HL-60 (cell line): ENCODE results near the gene ZBTB1.

Experiments
- DNase-seq, 2 experiments: peaks; one replicate each; pipeline ENCODE4 v3.0.0-alpha.2; 2010 to 2020; ENCODE audit warnings: low read depth in 1 of 2, low spot score in 1 of 2
- H3K27ac ChIP-seq: fragments of 250-450 bp; sonication (Bioruptor Pico); replicated peaks from 2 replicates; pipeline ENCODE4 v1.5.1; 2020; ENCODE audit warnings: mild to moderate bottlenecking, moderate library complexity
- H3K27me3 ChIP-seq: fragments of 250-450 bp; sonication (Bioruptor Pico); 2 replicates; pipeline ENCODE4 v1.5.1; 2021; ENCODE audit warnings: mild to moderate bottlenecking, moderate library complexity; ENCODE audit not compliant: insufficient read depth, poor library complexity, severe bottlenecking
- H3K4me3 ChIP-seq: replicated peaks from 2 replicates; pipeline ENCODE4 v1.5.1; 2011; ENCODE audit warnings: mild to moderate bottlenecking, control low read depth, low read length; ENCODE audit not compliant: insufficient read depth
- GABPA ChIP-seq: IDR thresholded peaks from 2 replicates; pipeline ENCODE4 v1.6.1; 2012; ENCODE audit warnings: low read depth
- POLR2AphosphoS5 ChIP-seq: IDR thresholded peaks from 2 replicates; pipeline ENCODE4 v1.6.1; 2012; ENCODE audit warnings: low read depth
- SPI1 ChIP-seq: IDR thresholded peaks from 2 replicates; pipeline ENCODE4 v1.6.1; 2012; ENCODE audit warnings: low read depth, mild to moderate bottlenecking, borderline replicate concordance
- TF ChIP-seq, protein P1 (sequence below): IDR thresholded peaks from one replicate; pipeline ENCODE4 v1.5.1; 2011; ENCODE audit warnings: low read length, control low read depth, inconsistent platforms; ENCODE audit not compliant: insufficient read depth
- TF ChIP-seq, protein P2 (sequence below): IDR thresholded peaks from 2 replicates; pipeline ENCODE4 v1.6.1; 2012; ENCODE audit warnings: low read depth; ENCODE audit not compliant: insufficient replicate concordance

The ZBTB1 gene

DNA sequence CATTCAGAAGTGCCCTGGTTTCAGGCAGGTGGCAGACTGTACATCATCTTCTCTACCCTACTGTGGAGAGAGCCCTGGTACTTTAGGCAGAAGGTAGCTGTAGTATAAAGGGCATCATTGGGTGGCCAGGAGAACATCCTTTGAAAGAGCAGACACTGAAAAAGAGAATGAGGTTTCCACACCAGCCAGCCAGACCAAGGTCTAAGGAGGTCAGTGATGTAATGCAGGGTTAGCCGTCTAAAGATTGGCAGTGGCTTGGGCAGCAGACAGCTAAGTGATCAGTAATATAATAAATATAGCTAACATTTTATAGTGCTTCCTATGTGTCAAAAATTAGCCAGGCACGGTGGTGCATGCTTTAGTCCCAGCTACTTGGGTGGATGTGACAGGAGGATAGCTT is 12.9 kb upstream of the ZBTB1 start:
- Histone ChIP-seq H3K4me3 (no peak overlapping the region), H3K27me3 (no peaks in the 10 kb centered on the region), H3K27ac (no peak overlapping the region)
- DNase-seq: no peak
- no peak for TF ChIP-seq SPI1
- TF ChIP-seq, protein P1, sequence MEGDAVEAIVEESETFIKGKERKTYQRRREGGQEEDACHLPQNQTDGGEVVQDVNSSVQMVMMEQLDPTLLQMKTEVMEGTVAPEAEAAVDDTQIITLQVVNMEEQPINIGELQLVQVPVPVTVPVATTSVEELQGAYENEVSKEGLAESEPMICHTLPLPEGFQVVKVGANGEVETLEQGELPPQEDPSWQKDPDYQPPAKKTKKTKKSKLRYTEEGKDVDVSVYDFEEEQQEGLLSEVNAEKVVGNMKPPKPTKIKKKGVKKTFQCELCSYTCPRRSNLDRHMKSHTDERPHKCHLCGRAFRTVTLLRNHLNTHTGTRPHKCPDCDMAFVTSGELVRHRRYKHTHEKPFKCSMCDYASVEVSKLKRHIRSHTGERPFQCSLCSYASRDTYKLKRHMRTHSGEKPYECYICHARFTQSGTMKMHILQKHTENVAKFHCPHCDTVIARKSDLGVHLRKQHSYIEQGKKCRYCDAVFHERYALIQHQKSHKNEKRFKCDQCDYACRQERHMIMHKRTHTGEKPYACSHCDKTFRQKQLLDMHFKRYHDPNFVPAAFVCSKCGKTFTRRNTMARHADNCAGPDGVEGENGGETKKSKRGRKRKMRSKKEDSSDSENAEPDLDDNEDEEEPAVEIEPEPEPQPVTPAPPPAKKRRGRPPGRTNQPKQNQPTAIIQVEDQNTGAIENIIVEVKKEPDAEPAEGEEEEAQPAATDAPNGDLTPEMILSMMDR: no peak
- TF ChIP-seq GABPA: no peak
- TF ChIP-seq, protein P2, sequence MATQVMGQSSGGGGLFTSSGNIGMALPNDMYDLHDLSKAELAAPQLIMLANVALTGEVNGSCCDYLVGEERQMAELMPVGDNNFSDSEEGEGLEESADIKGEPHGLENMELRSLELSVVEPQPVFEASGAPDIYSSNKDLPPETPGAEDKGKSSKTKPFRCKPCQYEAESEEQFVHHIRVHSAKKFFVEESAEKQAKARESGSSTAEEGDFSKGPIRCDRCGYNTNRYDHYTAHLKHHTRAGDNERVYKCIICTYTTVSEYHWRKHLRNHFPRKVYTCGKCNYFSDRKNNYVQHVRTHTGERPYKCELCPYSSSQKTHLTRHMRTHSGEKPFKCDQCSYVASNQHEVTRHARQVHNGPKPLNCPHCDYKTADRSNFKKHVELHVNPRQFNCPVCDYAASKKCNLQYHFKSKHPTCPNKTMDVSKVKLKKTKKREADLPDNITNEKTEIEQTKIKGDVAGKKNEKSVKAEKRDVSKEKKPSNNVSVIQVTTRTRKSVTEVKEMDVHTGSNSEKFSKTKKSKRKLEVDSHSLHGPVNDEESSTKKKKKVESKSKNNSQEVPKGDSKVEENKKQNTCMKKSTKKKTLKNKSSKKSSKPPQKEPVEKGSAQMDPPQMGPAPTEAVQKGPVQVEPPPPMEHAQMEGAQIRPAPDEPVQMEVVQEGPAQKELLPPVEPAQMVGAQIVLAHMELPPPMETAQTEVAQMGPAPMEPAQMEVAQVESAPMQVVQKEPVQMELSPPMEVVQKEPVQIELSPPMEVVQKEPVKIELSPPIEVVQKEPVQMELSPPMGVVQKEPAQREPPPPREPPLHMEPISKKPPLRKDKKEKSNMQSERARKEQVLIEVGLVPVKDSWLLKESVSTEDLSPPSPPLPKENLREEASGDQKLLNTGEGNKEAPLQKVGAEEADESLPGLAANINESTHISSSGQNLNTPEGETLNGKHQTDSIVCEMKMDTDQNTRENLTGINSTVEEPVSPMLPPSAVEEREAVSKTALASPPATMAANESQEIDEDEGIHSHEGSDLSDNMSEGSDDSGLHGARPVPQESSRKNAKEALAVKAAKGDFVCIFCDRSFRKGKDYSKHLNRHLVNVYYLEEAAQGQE: no peak
- TF ChIP-seq POLR2AphosphoS5: no peak

DNA sequence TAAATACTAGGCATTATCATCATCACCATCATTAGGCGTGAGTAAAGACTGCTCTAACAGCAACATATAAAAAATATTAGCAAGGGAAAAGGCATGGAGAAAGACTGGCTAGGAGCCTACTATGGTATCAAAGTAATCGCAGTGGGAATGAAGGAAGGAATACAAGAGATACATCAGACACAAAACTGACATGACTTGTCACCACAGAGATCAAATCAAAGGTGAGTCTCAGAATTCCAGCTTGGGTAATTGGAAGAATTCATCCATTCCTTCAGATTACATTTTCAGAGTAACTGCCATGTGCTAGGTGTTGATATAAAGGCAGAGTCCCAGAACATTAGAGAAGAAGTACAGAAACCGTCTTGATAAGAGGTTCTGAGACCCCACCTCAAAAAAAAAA is 11.1 kb upstream of the ZBTB1 start:
- Histone ChIP-seq H3K27ac (no peak overlapping the region), H3K27me3 (no peaks in the 10 kb centered on the region), H3K4me3 (no peak overlapping the region)
- no peak for TF ChIP-seq POLR2AphosphoS5
- TF ChIP-seq, protein P1: no peak
- no peak for DNase-seq

DNA sequence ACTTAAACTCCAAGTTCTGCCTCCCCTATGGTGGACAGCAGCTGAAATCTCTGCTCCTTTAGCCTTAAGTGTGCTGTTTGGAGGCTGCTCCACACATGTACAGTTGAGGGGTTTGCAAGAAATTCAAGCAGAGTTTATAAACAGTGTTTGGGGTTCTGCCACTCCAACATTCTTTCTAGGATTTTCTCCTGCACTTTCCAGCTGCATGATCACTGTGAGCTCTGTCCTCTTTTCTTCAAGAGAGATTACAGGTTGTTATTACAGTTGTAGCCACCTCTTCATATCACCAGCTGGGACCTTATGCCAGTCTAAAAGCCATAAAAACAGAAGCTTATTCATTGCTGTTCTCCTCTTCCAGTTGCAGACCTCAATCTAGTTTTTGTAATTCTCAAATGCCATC is 9.3 kb upstream of the ZBTB1 start:
- Histone ChIP-seq H3K27me3 (no peaks in the 10 kb centered on the region), H3K27ac (no peak overlapping the region), H3K4me3 (no peak overlapping the region)
- TF ChIP-seq, protein P1: no peak
- TF ChIP-seq POLR2AphosphoS5: no peak
- no peak for TF ChIP-seq SPI1
- no peak for TF ChIP-seq GABPA
- TF ChIP-seq, protein P2: no peak
- DNase-seq: no peak

DNA sequence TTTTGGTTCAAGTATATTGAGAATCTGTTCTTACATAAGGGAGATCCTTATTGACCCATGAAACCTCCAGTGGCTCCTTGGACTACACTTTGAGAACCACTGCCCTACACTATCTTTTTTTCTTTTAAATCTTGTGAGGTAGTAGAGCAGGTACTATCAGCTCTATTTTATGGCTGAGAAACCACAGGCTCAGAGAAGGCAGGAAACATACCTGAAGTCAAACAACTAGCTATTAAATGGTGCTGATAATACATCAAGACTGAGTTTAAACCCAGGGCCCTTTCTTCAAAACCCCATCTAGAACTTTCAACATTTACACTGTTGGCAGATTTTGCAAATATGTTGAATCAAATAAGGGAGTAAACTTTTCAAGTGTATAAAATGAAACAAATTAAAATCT is 7.8 kb upstream of the ZBTB1 start:
- Histone ChIP-seq H3K27ac (no peak overlapping the region), H3K4me3 (no peak overlapping the region), H3K27me3 (no peaks in the 10 kb centered on the region)
- DNase-seq: no peak
- TF ChIP-seq POLR2AphosphoS5 (no peak), SPI1 (no peak), GABPA (no peak)
- TF ChIP-seq, protein P1: no peak
- TF ChIP-seq, protein P2: no peak
